Activated CD8-positive, alpha-beta memory T cell treated with anti-CD3 and anti-CD28 coated beads, Interleukin-2, amount 50 U/mL, for 1 hour (primary cell): ENCODE results near the gene IRX3.

Source experiments
- DNase-seq: peaks from one replicate; pipeline ENCODE4 v3.0.0-alpha.2; 2020; ENCODE audit errors: extremely low read depth

IRX3 gene

DNA sequence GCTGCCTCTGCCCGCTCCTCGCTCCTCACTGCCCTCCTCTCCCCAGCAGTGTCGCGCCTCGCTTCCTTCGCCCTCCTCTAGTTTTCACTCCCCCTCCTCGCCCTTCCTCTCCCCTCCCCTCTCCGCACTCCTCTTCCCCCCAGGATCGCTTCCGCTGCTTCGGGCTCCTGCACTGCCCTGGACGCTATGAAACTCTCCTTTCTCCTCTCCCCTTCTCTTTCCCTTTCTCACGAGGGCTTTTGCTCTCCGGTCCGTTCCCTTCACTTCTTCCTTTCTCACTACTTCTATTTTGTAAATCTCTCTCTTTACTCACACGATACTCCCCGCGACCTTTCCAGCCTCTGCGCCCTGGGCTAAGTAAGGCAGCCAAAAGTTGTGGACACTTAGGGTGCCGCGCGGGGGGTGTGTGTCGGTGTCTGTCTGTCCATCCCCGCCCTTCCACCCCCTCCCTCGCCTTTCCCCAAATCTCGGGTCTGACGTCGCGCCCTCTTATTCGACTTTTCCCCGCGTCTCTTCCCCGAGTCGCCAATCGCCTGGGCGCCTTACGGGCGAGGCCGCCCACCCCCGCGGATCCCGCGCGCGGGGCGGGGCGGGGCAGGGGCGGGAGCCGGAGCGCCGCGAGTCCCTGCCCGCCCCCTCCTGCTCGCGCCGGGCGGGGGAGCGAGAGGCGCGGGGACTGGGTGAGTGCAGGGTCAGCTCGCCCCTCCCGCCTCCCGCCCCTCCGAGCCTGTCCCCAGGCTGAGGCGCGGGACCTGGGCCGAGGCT lies at the start of gene IRX3:
Gene IRX3 (minus strand): TSS at position 422 of the 765 bp plus-strand sequence. CDS start 737 bp downstream, outside the sequence.
- no peak for DNase-seq

DNA sequence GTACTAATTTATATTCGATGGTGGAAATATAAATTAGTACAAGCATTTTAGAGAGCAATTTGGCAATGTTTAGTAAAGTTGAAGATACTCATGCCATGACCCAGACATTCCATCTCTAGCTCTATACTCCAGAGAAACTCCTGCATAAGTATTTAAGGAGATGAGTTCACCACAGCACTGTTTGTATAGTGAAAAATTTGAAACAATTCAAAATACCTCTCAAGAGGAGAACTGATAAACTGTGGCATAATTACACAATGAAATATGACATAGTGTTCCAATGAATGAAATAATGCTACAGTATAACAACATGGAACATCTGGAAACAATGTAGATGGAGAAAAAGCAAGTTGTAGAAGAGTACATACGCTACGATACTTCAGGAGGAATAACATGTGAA lies 48.6 kb upstream of the IRX3 start:
- no peak for DNase-seq

DNA sequence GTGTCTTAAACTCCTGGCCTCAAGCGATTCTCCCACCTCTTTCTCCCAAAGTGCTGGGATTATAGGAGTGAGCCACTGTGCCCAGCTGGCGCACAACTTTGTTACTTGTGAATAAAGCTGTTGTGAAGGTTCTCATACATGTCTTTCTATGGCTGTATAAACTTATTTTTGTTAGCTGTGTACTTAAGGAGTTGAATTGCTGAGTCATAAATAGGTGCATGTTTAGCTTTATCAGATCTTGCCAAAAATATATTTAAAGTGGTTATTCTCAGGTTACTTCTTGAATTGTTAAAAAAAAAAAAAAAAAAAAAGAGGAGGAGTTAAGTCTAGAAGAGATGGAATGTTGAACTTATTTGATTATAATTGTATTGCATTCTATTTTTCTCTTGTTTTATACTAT lies 47.6 kb upstream of the IRX3 start:
- no peak for DNase-seq

DNA sequence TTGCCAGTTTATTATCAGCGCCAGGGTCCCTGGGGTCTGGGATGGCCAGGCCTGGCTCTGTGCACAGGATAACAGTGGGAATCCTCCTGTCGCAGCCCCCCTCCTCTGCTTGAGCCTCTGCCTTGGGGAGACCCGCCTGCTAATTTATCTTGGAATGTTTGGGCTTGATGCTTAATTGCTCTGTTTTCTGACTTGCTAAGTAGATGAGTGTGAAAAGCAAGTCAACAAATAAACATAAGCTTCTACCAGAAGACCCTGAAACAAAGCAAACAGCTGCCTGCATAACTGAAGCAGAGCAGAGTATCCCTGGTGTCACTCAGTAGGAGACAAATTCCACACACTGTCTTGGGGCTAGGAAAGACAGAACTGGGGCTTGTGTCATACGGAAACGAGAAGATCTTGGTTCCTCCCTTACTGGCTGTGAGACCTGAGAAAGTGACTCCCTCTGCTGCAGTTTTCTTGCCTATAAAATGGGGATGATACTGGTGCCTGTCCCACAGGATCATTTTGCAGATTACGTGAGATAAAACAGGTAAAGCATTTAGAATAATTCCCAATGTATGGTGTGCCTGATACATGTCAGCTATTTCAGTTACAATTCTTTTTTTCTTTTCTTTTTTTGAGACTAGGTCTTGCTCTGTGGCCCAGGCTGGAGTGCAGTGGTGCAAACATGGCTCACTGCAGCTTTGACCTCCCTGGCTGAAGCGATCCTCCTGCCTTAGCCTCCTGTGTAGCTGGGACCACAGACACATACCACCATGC lies 44.8 kb upstream of the IRX3 start:
- DNase-seq: no peak

DNA sequence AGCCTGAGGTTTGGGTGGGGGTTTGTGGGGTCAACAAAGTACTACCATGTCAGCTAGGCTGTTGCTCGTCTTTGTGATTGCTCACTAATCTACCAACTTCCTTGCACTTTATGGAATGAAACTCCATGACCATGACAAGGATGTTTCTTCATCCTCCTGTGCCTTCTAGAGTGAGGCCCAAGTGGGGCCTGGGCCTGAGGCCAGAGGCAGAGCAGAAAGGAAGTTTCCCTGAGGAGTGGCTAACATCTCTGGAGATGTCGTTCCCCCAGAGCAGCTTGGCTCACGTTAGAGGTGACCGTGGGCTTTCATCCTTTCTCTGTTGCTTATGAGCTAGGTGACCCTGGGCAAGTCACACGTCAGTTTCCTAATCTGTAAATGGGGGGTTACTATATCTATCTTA lies 41.0 kb upstream of the IRX3 start:
- no peak for DNase-seq

DNA sequence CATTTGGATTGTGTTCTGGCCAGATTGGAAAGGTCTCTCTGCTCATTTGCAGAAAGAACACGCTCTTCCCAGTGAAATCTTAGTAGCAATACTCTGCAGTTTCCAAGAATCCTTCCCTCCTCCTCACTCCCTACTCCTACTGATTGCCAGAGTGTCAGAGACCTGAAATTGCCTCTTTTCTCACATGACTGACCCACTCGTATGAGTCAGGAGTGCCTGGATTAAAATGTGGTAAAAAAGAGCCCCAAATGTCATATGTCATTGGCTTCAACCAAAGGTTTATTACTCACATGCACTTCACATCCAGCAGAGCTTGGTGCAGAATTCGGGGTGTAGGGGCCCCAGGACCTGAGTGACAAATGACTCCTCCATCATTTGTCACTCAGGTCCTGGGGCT lies 39.7 kb upstream of the IRX3 start:
- no peak for DNase-seq

DNA sequence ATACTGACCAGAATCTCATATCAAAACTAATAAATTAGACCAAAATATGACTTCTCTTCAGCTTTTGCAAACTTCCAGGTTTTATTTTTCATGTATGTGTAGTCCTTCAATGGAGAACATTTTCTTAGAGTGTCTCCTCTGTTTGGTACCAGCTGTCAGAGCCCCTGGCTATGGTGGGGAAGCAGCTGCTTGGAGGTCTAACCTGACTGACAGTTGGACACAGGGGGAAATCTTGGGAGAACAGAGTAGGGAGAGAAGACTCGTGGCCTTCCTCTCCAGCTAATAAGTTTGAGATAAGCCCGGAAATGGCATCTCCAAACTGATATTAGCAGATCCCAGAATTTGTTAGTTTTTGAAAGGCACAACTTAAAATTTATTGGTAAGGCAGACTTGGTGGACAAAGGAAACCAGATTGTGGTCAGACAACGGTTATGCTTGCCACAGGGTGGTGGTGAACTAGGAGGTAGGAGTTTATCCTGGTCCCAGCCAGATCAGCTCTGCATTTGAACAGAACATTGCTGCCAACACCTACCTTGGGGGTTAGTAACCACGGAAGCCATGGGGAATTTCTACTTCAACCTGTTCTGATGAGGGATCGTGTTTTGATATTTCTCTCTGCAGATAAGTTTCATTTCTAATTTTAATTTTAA lies 39.2 kb upstream of the IRX3 start:
- DNase-seq: no peak

DNA sequence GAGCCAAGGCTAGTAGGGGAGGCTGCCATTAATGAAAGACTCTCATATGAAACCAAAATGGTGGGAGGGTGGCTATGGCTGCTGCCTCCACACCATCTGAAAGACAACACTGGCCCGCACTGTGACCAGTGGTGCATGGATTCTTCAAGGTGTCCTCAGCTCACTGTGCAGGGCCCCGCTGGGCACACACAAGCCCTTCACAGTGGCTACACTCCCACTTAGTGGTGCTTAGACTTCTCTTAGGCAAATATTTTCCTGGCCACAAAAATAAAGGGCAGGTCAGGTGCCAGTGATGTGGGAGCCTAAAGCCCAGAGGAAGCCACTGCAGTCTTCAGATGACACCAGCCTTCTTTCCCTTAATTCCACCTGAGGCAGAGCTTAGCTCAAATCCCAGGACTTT lies 38.1 kb upstream of the IRX3 start:
- no peak for DNase-seq

DNA sequence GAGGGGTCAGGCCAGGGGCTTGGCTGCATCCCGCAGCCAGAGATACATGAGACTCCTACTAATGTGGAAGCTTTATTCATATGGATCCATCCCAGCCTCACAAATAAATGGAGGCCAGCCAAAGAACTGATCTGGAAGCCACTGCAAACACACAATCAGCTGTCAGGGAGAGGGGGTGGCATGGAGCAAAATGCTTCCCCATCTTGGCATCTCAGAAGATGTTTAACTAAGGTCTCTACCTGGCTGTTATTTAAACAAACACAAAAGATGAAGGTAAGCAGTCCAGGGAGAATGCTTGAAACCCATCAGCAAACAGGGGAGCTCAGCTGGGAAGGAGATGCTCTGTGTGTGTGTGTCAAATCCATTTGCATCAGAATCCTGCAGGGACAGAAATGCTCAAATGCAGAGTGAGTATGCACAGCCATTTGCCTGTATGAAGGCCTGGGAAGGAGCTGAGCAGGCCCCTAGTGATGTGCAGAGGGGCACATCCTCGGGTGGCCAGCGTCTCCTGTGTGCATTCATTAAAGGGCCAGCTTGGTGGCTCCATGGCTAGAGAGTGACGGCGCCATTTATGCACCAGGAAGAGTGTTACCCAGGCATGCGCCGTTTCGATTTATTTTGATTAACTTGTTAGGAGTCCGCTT lies 34.2 kb upstream of the IRX3 start:
- no peak for DNase-seq

DNA sequence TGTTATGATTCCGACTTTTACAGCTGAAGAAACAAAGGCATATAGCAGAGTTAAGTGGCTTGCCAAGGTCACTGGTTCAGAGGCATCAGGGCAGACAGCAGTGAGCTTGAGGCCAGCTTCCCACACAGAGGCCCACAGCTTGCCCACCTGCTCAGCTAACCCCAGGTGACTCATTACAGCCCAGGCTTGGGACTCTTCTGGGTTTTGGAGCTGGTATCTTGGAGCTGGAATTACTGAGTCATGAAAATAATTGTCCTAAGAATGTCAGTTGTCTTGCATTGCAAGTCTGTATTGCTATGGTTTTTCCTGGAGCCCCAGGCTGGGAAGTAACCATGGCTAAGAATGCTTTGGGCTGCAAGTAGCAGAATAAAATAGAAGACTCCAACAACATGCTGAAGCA lies 32.4 kb upstream of the IRX3 start:
- no peak for DNase-seq

DNA sequence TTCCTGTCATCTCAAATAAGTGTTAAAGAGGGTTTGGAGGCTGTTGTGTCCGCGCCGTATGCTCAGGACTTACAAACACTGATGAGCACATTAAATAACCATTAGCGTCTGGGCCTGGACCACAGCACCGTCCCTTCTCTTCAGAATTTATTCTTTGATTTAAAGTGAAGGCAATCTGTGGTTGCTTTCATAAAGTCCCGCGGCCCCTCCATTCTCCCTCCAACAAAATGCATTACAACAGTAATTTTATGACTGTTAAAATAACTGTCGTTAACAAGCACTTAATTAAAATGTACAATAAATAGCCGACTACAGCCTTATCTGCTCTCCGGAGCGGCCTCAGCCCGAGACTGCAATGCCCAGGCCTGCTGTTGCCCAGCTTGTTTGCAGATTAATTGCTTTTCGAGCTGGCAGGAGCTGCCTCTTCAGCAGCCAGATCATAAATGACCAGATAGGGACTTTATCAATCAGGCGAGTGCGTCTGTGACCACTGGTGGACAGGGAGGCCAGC lies 30.6 kb upstream of the IRX3 start:
- no peak for DNase-seq

DNA sequence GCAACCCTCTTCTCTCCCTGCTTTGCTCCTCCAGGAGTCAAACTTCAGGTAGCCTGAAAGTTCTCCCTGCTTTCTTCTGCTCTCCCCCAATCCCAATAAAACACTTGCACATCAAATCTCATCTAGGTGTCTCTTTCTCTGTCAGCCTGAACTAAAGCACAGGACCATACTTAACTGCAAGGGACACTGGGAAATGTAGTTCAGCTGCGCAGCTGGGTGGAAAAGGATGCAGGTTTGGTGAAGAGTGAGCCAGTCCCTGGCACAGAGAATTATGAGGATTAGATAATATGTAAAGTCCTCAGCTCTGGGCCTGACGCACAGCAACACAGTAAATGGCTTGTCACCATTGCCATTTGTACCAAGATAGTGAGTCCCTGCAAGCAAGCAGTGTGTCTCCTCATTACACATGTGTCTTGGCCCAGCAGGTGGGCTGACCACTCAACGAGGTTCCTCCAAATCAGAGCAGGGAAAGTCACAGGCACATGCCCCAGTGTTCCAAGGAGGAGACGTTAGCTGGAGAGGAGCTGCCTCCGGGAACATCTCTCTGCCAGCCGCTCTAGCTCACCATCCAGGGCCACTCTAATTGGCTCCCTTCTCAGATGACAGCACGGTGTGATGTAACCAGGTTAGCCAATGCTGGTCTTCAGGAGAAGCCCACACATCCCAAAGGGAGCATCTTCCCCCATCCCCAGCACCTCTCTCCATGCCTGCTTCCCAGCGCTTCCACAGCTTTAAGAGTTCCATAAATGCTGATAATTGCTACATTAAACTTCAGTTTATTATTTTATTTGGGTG lies 29.7 kb upstream of the IRX3 start:
- no peak for DNase-seq

DNA sequence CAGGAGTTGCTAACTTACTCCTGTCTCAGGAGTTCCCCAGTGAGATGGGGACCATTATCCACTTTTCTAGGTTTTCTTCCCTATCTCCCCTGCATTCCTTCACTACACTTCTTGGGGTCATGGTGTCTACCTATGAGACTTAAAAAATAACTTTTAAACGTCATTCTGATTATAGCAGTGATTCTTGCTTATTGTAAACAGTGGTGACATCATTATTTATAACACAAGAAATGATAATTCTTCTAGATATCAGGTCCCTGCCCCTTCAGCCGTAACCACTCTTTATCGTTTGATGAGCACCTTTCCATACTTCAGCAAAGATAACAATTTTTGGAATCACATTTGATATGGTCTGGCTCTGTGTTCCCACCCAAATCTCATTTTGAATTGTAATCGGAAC lies 27.2 kb upstream of the IRX3 start:
- no peak for DNase-seq

DNA sequence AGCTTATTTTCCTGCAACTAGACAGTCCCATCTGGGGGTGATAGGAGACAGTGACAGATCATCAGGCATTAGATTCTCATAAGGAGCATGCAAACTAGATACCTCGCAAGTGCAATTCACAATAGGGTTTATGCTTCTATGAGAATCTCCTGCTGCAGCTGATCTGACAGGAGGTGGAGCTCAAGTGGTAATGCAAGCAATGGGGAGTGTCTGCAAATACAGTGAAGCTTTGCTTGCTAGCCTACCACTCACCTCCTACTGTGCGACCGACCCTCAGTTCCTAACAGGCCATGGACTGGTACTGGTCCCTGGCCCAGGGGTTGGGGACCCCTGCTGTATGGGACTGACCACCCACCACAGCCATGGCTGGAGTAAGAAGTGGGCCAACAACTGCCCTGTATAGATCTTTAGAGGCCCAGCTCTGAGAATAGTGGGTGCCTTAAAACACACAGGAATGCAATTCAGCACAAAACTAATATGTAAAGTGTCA lies 26.0 kb upstream of the IRX3 start:
- no peak for DNase-seq

DNA sequence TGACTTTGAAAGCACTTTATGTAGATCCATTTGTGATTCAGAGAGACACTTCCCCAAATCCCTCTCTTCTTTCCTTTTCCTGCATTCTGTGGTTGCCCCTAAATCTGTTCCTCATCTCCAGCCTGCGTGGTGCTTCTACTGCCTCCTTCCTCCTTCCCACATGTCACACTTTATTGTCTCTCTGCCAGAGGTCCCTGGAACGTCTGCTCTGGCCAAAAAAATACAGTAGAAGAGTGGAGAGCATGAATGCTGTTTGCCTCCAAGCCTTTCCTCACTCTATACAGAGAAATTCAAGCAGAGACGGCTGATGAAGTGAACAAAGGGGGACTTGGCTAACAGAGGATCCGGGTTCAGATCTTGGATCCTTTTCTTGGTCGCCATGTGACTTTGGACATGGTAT lies 22.8 kb upstream of the IRX3 start:
- DNase-seq: no peak

DNA sequence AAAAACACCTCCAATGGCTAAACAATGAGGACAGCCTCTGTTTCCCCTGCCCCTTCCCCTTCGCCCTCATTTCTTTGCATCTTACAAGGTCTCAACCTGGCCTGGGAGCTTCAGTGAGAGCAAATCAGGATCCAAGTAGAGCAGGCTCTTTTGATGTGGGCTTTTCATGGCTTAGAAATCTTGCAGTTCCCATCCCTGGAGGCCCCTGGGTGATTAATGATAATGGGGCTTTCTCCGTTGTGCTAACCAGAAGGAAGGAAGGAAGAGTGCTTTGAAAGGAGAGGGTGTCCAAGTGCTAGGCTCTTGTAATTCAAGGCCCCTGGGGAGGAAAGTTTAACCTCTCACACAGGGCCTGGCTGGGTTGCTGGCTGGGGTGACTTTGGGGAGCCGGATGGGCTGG lies 18.5 kb upstream of the IRX3 start:
- no peak for DNase-seq

DNA sequence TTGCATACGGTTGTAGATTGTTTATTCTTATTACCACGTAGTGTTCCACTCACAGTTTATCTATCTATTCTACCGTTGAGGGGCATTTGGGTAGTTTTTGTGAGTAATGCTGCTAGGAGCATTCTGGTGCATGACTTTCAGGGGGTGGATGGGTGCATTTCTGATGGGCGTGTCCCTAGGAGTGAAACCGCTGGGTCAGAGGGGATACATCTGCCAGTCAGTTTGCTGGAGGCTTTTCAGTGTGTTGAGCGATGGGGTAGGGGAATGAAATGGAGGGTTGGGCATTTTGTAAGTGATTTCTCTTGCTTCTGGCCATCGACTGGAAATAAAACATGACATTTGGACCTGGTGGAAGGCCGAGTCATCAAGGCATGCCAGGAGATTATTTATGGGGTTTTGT lies 17.0 kb upstream of the IRX3 start:
- DNase-seq: no peak

DNA sequence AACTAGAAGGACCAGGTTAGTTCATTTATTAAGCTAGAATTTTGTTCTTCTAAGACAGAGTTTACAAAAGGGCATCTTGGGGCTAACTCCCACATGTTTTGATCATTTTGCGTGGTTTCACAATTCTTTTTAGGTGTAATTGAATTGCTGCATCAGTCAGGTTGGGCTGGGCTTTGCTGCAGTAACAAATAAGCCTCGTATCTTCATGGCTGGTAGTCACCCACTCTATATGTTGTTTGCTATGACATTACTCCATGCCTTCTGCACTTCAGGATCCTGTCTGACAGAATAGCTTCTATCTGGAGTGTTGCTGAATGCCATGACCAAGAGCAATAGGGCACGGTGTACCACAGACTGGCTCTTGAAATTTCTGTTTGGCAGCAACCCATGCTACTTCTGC lies 10.6 kb upstream of the IRX3 start:
- no peak for DNase-seq

DNA sequence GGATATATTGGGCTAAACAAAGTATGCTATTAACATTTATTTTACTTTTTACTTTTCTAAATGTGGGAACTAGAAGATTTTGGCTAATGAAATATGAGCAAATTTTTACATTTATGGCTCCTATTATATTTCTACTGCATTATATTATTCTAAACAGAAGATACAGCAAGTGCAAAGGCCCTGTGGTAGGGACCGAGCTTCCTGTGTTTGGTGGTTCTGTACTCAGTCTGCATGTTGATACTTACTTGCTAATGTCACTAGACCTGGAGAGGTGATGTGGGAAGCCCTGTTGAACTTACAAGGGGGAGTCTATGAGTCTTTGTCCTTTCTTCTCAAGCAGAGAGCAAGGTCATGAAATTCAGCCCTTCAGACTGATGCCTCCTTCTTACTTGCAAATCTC lies 10.0 kb upstream of the IRX3 start:
- DNase-seq: no peak

DNA sequence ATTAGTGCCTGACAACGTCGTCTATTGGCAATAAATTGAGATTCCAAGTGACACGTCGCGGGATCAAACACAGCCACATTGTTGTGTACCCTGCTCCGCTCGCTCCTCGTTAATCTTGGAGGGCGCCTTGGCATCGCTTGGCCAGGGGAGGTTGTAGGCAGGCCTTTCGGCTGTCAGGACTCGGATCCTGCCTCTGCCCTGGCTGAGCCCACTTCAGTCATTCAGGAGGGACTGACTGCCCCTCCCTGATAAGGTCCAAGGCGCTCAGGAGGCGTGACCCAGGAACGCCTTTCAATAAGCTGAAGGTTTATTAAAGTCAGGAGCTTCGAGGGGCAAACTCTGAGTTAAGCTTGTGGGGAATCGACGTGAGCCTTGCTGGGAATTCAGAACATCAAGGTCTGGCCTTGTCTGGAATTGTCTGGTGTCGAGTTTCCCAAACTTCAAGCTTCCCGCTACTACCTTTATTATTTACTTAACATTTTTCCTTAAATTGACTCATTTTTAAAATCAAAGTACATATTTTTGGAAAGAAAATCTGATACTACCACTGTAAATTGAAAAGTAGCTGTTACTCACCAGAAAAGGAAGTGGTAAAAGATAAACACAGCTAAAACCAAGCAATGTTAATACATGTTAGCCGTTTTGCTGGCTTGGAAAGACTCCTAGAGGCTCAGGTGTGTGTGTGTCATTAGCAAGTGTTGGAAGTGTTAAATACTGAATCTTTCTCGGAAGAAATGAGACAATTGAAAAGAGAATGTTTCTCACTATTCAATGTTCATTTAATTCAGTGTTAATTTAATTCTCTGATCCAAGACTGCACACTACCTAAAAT lies 5.3 kb upstream of the IRX3 start:
- no peak for DNase-seq
